GM04503 (cell line): ENCODE measurements around the gene TRMT10A.
"Not testable (repeated sequence)": the region's sequence is repeated elsewhere in the genome, so short reads cannot be mapped to it uniquely, and the experiment has no call there.

Experiments used
- DNase-seq: peaks from one replicate; pipeline ENCODE4 v3.0.0-alpha.2; 2012; ENCODE audit warnings: low read depth

TRMT10A gene

DNA sequence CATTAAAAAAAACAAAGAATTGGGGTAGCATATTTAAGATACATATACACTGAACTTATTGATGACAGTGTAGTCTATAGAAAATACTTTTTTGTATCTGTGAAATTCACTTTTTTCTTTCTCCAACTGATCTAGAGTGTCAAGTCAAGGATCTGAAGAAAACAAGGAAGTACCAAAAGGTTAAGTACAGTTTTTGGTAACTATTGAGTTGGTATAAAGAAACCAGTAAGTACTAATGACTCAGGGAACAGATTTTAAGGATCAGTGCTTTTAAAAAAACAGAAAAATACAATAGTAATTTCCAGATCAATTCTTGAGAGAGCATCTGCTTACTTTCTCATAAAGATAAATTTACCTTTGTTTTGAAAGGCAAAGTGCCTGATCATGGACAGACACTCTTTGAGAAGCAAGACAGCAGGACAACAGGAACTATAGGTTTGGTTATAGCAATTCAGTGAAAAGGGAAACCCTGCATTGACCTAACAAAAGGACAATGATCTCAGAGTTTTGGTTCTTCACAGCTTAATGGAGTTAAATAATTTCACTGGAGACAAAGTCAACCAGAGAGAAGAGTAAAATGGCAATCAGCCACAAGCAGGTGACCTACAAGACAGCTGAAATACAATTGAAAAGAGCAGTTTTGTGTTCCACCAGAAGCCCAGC is 23.4 kb downstream of the TRMT10A start:
- no peak for DNase-seq

DNA sequence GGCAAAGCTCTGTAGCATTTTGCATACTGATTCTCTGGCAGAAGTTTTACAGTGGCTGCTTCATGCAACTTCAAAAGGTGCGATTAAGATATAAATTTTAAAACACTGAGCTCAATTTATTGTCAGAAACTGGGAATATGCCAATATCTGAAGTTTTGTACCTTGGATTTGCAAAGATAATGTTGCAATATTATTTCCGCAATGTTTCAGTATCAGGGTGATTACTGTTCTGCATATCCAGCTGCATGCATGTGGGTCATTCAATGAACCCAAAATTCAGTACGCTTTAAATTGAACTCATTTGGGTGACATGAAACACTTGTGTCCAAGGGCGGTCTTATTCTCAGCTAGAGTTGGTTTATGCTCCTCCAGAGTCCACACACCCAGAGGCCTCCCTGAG is 26.2 kb downstream of the TRMT10A start:
- no peak for DNase-seq

DNA sequence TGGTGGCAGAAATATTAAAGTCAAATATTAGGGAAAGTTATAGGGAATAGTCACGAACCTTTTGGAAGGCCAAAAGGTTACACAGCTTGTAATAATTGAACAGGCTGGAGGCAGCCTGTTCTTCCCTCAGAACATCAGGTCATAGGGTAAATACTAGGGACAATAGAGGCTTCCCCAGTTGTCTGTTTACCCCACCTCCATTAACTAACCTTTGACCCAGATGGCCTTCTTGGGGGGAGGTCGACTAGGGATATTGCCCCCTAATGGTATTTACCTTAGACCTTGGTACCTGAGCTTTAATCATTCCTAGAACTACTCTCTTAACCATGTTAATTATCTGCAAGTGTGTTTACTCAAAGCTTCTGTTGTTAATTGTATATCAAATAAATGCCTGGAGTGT is 27.0 kb downstream of the TRMT10A start:
- DNase-seq = no peak

DNA sequence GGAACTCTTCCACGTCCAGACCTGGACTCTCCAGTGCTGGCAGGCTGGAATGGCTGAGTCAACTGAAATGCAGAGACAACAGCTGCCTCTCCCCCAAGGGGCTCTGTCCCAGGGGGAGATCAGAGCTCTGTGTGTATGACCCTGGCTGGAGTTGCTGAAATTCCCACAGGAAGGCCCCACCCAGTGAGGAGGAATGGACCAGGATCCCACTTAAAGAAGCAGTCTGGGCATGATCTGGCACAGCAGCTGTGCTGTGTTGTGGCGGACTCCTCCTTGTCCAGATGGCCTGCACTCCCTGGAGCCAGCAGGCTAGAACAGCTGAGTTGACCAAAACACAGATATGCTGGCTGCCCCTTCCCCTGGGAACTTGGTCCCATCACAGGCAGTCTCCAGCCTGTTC is 27.6 kb downstream of the TRMT10A start:
- no peak for DNase-seq

DNA sequence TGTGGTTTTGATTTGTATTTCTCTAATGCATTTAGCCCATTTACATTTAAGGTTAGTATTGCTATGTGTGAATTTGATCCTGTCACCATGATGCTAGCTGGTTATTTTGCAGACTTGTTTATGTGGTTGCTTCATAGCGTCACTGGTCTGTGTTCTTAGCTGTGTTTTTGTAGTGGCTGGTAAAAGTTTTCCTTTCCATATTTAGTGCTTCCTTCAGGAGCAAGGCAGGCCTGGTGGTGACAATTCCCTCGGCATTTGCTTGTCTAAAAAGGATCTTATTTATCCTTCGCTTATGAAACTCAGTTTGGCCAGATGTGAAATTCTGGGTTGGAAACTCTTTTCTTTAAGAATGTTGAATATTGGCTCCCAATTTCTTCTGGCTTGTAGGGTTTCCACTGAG is 29.1 kb downstream of the TRMT10A start:
- not testable (repeated sequence) for DNase-seq

DNA sequence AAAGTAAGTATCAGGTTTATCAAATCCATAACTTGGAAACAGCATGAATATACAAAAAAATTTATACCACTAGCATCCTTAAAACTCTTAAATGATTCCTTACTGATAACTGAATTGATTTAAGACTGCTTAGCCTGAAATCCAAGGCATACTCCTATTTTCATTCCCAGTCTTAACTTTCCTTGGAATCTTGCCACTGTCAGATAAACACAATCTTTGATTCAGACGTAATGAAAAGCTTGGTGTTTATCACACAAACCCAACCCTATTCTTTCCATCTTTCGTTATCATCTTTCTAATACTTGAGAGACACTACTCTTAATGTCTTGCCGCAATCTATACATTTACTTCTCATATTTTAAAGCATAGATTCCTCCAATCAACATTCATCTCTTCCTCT is 33.9 kb downstream of the TRMT10A start:
- no peak for DNase-seq

DNA sequence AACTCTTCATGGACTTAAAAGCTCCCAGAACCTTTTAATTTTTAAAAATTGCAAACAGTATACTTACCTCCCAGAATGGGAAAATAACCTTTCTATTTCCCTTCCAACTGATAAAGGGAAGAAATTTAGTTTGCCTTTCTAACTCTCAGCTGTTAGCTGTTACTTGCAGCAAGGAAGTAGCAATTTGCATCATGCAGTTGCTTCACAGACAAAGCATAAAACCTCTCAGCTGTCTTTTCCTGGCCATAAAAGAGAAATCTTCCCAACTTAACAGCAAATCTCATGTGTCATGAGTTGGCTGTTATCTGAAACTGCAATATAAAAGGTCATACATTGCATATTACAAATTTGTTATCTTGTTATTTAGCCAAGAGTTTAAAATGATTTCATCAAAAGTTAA is 34.6 kb downstream of the TRMT10A start:
- DNase-seq = no peak

DNA sequence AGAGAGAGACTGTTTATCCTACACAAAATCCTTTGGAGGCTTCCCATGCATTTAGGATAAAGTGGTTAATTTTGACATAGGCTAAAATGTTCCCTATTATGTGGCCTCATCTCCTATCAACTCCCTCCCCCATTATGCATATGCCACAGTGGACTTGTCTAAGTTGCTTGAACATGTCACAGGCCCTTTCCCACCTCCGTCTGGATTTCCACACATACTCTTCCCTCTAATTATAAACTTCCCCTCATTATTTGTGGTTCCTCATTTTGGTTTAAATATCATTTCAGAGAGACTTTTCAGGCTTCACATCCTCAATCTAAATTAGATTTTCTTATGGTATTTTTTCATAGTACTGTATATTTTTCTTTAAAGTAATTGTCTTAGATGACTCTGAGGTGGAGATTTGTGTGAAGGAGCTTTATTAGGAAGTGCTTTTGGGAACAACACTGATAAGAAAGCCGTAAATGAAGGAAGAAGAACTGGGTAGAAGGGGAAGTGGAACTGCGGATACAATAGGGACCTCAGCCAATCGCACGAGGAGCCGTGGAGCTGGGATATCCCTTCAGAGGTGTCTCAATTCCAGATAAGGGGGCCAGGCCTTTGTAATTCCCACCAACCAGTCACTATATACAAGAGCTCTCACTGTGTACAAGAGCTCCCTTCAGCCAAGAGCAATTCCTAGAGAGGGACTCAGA is 45.1 kb downstream of the TRMT10A start:
- DNase-seq = no peak

DNA sequence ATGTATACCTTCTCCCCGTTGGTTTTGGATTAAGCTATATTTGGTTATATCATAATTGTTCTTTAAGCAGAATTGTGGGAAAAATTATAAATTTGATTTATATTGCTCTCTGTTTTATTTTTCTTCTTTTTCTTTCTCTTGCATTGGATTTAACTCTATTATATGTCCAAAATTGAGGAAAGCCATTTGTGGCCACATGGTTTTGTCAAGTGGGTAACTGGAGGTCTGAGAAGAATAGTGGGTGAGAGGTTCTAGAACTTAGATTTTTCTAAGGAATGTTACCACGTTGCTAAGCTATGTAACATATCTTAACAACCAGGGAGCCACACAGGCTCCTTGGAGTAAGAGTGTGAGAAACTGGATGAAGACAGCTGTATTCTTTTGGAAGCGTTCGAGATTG is 53.1 kb downstream of the TRMT10A start, which contains the start of gene C4orf17:
TSS of gene C4orf17 (plus strand) at position 301 of the 400 bp plus-strand sequence. CDS start 2,061 bp downstream, outside the sequence.
- no peak for DNase-seq

DNA sequence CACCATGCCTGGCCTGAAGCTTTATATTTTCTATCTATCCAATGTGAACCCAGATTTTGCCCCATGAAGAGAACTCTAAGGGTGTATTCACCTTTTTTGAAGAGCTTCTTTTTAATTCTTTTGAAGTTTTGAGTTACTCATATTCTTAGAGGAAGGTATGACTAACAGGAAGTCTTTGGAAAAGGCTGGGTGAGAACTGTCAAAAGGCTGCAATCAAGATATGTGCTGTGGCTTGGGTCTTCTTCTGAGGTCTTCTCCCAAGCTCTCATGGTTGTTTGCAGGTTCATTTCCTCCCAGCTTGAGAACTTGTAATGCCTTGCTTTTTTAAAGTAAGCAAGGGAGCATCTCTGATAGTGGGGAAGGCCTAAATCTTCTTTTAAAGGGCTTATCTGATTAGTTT is 56.1 kb downstream of the TRMT10A start:
- DNase-seq = no peak

DNA sequence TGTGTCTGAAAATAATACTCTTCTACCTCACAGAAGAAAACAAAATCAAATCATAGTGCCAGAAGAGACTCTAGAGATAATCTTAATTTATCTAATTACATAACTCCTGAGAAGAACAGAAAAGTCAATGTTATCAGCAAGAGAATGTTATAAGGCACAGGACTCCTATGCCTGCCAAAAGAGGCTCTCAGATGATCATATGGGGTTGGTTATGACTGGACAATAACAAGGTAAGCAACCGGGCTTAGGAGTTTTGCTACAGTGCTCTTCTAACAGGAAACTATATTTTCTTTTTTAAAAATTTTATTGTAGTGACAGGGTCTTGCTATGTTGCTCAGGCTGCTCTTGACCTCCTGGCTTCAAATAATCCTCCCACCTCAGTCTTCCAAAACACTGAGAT is 56.5 kb downstream of the TRMT10A start:
- no peak for DNase-seq

DNA sequence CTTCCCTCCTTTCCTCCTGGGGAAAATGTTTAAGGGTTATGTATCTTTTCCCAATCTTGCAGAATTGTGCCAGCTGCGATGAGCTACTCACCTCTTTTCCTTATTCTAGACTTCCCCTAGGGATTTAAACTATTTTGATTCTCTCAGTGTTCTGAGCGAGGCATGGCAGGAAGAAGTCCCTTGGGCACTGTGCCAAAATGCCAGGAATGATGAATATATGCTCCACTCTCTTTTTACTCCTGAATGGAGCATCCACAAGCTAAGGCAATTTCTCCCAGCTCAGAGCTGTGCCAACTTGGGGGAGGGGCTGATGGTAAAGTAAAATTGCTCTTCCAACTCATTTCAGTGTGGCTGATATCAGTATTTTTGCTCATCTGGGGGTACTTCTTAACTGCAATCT is 57.1 kb downstream of the TRMT10A start:
- no peak for DNase-seq

DNA sequence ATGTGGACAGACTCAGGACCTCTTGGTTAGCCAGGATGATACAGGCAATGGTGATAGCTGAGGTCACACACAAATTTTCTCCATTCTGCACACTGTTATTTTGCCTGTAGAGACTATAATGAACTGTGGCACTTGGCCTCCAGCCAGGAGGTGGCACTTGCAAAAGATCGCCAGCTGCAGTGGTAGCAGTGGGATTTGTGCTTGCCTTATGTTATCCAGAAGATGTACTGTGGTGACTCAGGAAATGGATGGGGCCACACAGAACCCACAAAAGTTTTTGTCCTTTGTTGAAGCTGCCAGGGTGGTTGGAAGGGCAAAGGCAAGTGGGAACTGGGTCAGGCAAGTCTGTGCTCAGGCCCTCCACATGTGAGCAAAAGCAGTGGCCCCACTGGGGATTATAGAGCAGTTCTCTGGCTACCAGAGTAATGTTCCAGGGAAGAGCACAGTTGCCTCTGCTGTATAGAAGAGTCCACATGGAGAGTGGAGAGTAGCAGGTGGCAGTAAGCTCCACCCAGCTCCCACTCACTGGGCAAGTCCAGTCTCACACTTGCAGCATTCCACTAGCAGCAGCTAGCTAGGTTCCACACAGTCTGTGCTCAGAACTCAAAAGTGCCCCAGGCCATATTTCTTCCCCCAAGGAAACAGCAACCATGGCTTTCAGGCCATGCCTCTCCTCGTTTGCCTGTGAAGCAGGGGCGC is 58.9 kb downstream of the TRMT10A start:
- no peak for DNase-seq
